OCI-LY3 (cell line): ENCODE measurements around the gene NKX2-3.

Experiments
- H2AFZ ChIP-seq: fragments of 200-600, 300-600 bp; shearing (Covaris generic); 2 replicates; pipeline ENCODE4 v1.6.0; 2014; ENCODE audit warnings: antibody characterized with exemption, low read depth, low read length
- H3K27ac ChIP-seq: fragments of 200-600, 300-600 bp; sonication (generic); 2 replicates; pipeline ENCODE4 v1.5.1; 2014; ENCODE audit warnings: mild to moderate bottlenecking, low read length, moderate library complexity, mixed read lengths
- H3K27me3 ChIP-seq: fragments of 200-600, 300-600 bp; sonication (generic); 2 replicates; pipeline ENCODE4 v1.6.1; 2014; ENCODE audit warnings: low read depth, low read length, mixed read lengths
- H3K36me3 ChIP-seq: fragments of 200-600, 300-600 bp; sonication (generic); replicated peaks from 2 replicates; pipeline ENCODE3; 2014; ENCODE audit warnings: low read depth, low read length, mixed read lengths
- H3K4me1 ChIP-seq: fragments of 300-600, 200-600 bp; sonication (generic); 2 replicates; pipeline ENCODE4 v1.6.1; 2014; ENCODE audit warnings: low read length, mixed read lengths
- H3K4me2 ChIP-seq: fragments of 200-600, 300-600 bp; sonication (generic); 2 replicates; pipeline ENCODE4 v1.6.1; 2014; ENCODE audit warnings: low read length, mixed read lengths
- H3K4me3 ChIP-seq: fragments of 300-600, 200-600 bp; sonication (generic); 2 replicates; pipeline ENCODE4 v1.5.1; 2014; ENCODE audit warnings: antibody characterized with exemption, mild to moderate bottlenecking, low read length, moderate library complexity
- H3K79me2 ChIP-seq: fragments of 300-600, 200-600 bp; shearing (Covaris generic); 2 replicates; pipeline ENCODE4 v1.6.1; 2014; ENCODE audit warnings: mild to moderate bottlenecking, low read length, mixed read lengths
- H3K9ac ChIP-seq: fragments of 300-600, 200-600 bp; shearing (Covaris generic); 2 replicates; pipeline ENCODE4 v1.6.0; 2014; ENCODE audit warnings: mild to moderate bottlenecking, low read length, moderate library complexity
- H3K9me3 ChIP-seq: fragments of 200-600, 300-600 bp; shearing (Covaris generic); 2 replicates; pipeline ENCODE4 v1.6.1; 2014; ENCODE audit warnings: low read length, mixed read lengths; ENCODE audit not compliant: insufficient read depth
- H4K20me1 ChIP-seq: fragments of 200-600, 300-600 bp; sonication (generic); 2 replicates; pipeline ENCODE4 v1.6.1; 2016; ENCODE audit warnings: low read length, mixed read lengths; ENCODE audit not compliant: insufficient read depth
- EZH2phosphoT487 ChIP-seq: fragments of 200-600 bp; shearing (Covaris generic); IDR thresholded peaks from 2 replicates; pipeline ENCODE4 v1.6.1; 2018; ENCODE audit warnings: antibody characterized with exemption, mixed run types, low read depth
- TF ChIP-seq, protein P1 (sequence below): fragments of 200-600, 300-600 bp; sonication (generic); IDR thresholded peaks from 2 replicates; pipeline ENCODE4 v1.5.1; 2014; ENCODE audit warnings: antibody characterized with exemption, low read length, low read depth

Gene NKX2-3

DNA sequence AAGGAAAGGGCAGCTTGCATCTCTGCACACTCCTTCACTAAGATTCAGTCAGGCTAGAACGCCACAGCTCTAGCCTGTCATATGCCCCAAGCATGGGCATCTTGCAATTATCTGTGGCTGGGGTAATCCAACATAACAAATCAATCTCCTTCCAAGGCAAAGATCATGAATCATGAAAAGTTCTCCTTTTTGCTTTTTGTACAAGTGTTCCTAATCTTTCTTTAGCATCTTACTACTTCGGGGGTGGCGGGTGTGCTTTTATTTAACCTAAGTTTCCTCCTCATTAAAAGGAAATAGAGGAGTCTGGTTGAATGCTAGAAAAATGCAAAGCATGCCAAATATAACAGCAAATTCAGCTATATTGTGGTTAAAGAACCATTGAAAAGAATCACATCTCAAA, 43.5 kb upstream of the NKX2-3 start:
- Histone ChIP-seq H3K9ac (no peak overlapping the region), H3K4me1 (no peaks in the 10 kb centered on the region), H3K27ac (no peak overlapping the region), H4K20me1 (no peaks in the 10 kb centered on the region), H3K4me3 (no peak overlapping the region), H2AFZ (no peak overlapping the region), H3K27me3 (peaks cover 19% of the 10 kb centered on the region; the same call in 1 of the 2 replicates), H3K79me2 (no peaks in the 10 kb centered on the region), H3K36me3 (no peaks in the 10 kb centered on the region), H3K9me3 (no peaks in the 10 kb centered on the region), H3K4me2 (no peak overlapping the region)
- TF ChIP-seq, protein P1, sequence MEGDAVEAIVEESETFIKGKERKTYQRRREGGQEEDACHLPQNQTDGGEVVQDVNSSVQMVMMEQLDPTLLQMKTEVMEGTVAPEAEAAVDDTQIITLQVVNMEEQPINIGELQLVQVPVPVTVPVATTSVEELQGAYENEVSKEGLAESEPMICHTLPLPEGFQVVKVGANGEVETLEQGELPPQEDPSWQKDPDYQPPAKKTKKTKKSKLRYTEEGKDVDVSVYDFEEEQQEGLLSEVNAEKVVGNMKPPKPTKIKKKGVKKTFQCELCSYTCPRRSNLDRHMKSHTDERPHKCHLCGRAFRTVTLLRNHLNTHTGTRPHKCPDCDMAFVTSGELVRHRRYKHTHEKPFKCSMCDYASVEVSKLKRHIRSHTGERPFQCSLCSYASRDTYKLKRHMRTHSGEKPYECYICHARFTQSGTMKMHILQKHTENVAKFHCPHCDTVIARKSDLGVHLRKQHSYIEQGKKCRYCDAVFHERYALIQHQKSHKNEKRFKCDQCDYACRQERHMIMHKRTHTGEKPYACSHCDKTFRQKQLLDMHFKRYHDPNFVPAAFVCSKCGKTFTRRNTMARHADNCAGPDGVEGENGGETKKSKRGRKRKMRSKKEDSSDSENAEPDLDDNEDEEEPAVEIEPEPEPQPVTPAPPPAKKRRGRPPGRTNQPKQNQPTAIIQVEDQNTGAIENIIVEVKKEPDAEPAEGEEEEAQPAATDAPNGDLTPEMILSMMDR, result no peak
- TF ChIP-seq EZH2phosphoT487, result no peak

DNA sequence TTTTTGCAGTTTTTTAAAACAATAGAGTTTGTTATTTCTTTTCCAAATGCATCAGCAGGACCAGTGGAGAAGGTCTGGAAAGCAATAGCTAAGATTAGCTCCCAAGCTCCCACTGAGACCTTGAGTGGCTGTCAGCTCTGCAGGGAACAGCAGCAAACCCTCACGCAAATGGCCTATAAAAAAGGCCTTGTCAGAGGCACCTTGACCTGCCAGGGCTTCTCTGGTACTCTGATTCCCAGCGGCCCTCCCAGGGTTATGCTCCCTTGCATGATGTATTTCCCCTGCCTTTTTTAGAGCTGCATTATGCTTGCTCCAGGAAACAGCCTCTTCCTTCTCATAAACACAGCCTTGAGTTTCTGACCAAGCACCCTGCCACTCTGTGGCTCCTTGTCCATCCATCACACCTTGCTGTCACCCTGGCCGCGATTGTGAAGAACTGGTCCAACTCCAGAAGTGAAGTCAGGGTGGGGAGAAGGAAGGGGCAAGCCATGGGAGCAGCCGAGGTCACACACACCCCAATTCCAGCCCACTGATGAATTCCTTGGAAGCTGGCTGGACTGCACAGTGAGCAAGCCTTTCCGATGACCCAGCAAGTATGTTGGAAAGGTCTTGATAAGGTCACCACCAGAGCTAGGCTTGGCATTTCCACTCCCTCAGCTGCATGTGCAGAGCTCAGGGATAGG, 35.3 kb upstream of the NKX2-3 start:
- Histone ChIP-seq H4K20me1 (no peaks in the 10 kb centered on the region), H3K27me3 (no peaks in the 10 kb centered on the region), H3K4me2 (no peak overlapping the region), H2AFZ (no peak overlapping the region), H3K79me2 (no peaks in the 10 kb centered on the region), H3K27ac (no peak overlapping the region), H3K4me3 (no peak overlapping the region), H3K4me1 (no peaks in the 10 kb centered on the region), H3K9ac (no peak overlapping the region), H3K36me3 (no peaks in the 10 kb centered on the region), H3K9me3 (no peaks in the 10 kb centered on the region)
- TF ChIP-seq EZH2phosphoT487, result no peak
- TF ChIP-seq, protein P1, result no peak

DNA sequence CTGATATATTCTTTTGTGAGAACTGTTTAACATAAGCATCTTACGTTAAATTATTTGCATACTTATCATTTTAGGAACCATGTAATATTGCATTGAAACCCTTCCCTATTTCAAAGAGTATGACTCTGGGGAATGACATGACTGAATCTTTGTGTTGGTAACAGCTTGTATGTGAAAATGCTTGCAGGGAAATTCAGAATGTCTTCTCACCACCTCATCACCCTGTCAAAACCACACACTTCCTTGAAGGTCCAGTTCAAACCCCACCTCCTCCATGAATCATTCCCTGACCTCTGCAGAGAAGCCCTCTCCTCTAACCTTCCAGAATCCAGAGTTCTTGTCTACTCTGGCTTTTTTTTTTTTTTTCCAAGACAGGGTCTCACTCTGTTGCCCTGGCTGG, 26.3 kb upstream of the NKX2-3 start:
- H3K36me3 ChIP-seq, result no peaks in the 10 kb centered on the region
- H3K9me3 ChIP-seq, result no peaks in the 10 kb centered on the region
- no peaks in the 10 kb centered on the region for H3K4me1 ChIP-seq
- no peak overlapping the region for H3K4me2 ChIP-seq
- no peaks in the 10 kb centered on the region for H3K79me2 ChIP-seq
- H3K4me3 ChIP-seq, result no peak overlapping the region
- no peak overlapping the region for H3K9ac ChIP-seq
- H3K27ac ChIP-seq, result no peak overlapping the region
- no peaks in the 10 kb centered on the region for H4K20me1 ChIP-seq
- H3K27me3 ChIP-seq, result no peaks in the 10 kb centered on the region
- no peak overlapping the region for H2AFZ ChIP-seq
- no peak for TF ChIP-seq EZH2phosphoT487
- TF ChIP-seq, protein P1, result no peak

DNA sequence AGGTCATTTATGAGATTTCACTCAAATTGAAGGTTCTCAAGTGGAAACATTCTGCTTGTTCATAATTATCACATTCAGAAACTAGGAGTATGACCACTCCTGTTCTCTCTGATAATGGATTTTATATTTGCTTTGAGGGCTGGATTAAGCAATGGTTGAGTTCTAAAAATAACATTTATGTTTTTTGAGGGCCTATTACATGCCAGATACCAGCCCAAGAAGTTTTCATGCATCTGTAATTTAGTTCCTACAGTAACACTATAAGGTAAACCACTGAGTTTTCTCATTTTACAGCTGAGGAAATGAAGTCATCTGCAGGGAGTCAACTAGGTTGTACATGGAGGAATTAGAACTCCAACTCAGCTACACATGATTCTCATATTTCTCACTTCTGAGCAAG, 25.5 kb upstream of the NKX2-3 start:
- Histone ChIP-seq H3K79me2 (no peaks in the 10 kb centered on the region), H3K9me3 (no peaks in the 10 kb centered on the region), H3K27me3 (no peaks in the 10 kb centered on the region), H3K4me3 (no peak overlapping the region), H3K36me3 (no peaks in the 10 kb centered on the region), H3K4me2 (no peak overlapping the region), H3K4me1 (no peaks in the 10 kb centered on the region), H3K27ac (no peak overlapping the region), H2AFZ (no peak overlapping the region), H3K9ac (no peak overlapping the region), H4K20me1 (no peaks in the 10 kb centered on the region)
- TF ChIP-seq, protein P1, result no peak
- no peak for TF ChIP-seq EZH2phosphoT487
